Chondrocyte (in vitro differentiated cells): Measurements from ENCODE around the gene TMIE. TPM values are rescaled to one million over a fixed set of nuclear protein-coding genes. Genes with fewer than 3 reads are reported as not detected.

Experiments
- DNase-seq: peaks from one replicate; pipeline ENCODE4 v3.0.0; 2021; ENCODE audit warnings: mixed read lengths, low spot score
- H3K27ac Mint-ChIP-seq: one replicate; pipeline ENCODE4 v1.8.0; 2021; ENCODE audit warnings: mild to moderate bottlenecking, moderate library complexity, mixed read lengths; ENCODE audit not compliant: unreplicated experiment
- H3K27me3 Mint-ChIP-seq: 2 replicates; pipeline ENCODE4 v1.8.0; 2021; ENCODE audit warnings: low read depth, mixed read lengths
- H3K36me3 Mint-ChIP-seq: 2 replicates; pipeline ENCODE4 v1.8.0; 2021; ENCODE audit warnings: low read depth, mixed read lengths
- H3K4me1 Mint-ChIP-seq: 2 replicates; pipeline ENCODE4 v1.8.0; 2021; ENCODE audit warnings: low read depth, mild to moderate bottlenecking, mixed read lengths
- H3K4me3 Mint-ChIP-seq: one replicate; pipeline ENCODE4 v1.8.0; 2021; ENCODE audit warnings: mild to moderate bottlenecking, moderate library complexity, mixed read lengths; ENCODE audit not compliant: unreplicated experiment
- H3K9me3 Mint-ChIP-seq: 2 replicates; pipeline ENCODE4 v1.8.0; 2021; ENCODE audit warnings: low read depth, mixed read lengths
- CTCF ChIP-seq: fragments of 200-600 bp; sonication (generic); IDR thresholded peaks from 2 replicates; pipeline ENCODE4 v1.5.0; 2021; ENCODE audit warnings: antibody characterized with exemption, mild to moderate bottlenecking, moderate library complexity
- total RNA-seq: library from RNA; stranded (reverse); gene quantifications from 3 replicates; pipeline ENCODE4 v1.2.1, GENCODE V29; 2021

Gene TMIE
- total RNA-seq, 1 donor from 2014 or later = 0.25 TPM

- Mint-ChIP-seq H3K9me3 (no peaks in the 10 kb centered on the region), H3K36me3 (no peaks in the 10 kb centered on the region), H3K27me3 (peaks cover 11% of the 10 kb centered on the region), H3K4me1 (peaks cover 20% of the 10 kb centered on the region), H3K4me3 (no peak overlapping the region), H3K27ac (no peak overlapping the region)
- TF ChIP-seq CTCF = no peak
- no peak for DNase-seq
These were observed 40.4 kb upstream of the TMIE start for GRCh38 chr3:46660543-46661523.

GRCh38 chr3:46661776-46662766, 39.1 kb upstream of the TMIE start:
- Mint-ChIP-seq H3K4me3 (no peak overlapping the region), H3K36me3 (no peaks in the 10 kb centered on the region), H3K27me3 (peaks cover 5% of the 10 kb centered on the region), H3K4me1 (peaks cover 20% of the 10 kb centered on the region), H3K27ac (no peak overlapping the region), H3K9me3 (no peaks in the 10 kb centered on the region)
- TF ChIP-seq CTCF = no peak
- no peak for DNase-seq

- peaks cover 20% of the 10 kb centered on the region for H3K4me1 Mint-ChIP-seq
- H3K27ac Mint-ChIP-seq = no peak overlapping the region
- H3K9me3 Mint-ChIP-seq = no peaks in the 10 kb centered on the region
- no peak for DNase-seq
- no peaks in the 10 kb centered on the region for H3K36me3 Mint-ChIP-seq
- TF ChIP-seq CTCF = no peak
- H3K27me3 Mint-ChIP-seq = peaks cover 5% of the 10 kb centered on the region
- no peak overlapping the region for H3K4me3 Mint-ChIP-seq
These were observed 38.2 kb upstream of the TMIE start for GRCh38 chr3:46662771-46663551.

GRCh38 chr3:46663591-46664135, 37.5 kb upstream of the TMIE start:
- Mint-ChIP-seq H3K4me3 (no peak overlapping the region), H3K27ac (no peak overlapping the region), H3K27me3 (peaks cover 5% of the 10 kb centered on the region), H3K9me3 (no peaks in the 10 kb centered on the region), H3K36me3 (no peaks in the 10 kb centered on the region), H3K4me1 (peaks cover 20% of the 10 kb centered on the region)
- peak; percentile 67 for DNase-seq
- peak; percentile 32 for TF ChIP-seq CTCF
